GM12878 (cell line): ENCODE measurements around the gene DCK. TPM values are rescaled to one million over a fixed set of nuclear protein-coding genes. Genes with fewer than 3 reads are reported as not detected.

ENCODE experiments used
- ASH2L ChIP-seq: fragments of 300-600, 200-600 bp; sonication (generic); IDR thresholded peaks from 2 replicates; pipeline ENCODE4 v1.6.1; 2017; ENCODE audit warnings: low read depth, mild to moderate bottlenecking, borderline replicate concordance
- GABPA ChIP-seq: IDR thresholded peaks from 2 replicates; pipeline ENCODE4 v1.6.1; 2014; ENCODE audit warnings: antibody characterized with exemption, low read depth, mild to moderate bottlenecking, inconsistent platforms
- MEF2A ChIP-seq: IDR thresholded peaks from 2 replicates; pipeline ENCODE4 v1.6.1; 2011; ENCODE audit warnings: low read depth, mild to moderate bottlenecking, low read length, moderate library complexity; ENCODE audit not compliant: insufficient read depth
- MXI1 ChIP-seq: fragments of 150-350 bp; IDR thresholded peaks from 2 replicates; pipeline ENCODE4 v1.6.1; 2011; ENCODE audit warnings: low read depth, mild to moderate bottlenecking, inconsistent platforms, low read length, improper control_type of control experiment
- MYC ChIP-seq: IDR thresholded peaks from 2 replicates; pipeline ENCODE4 v1.6.1; 2011; ENCODE audit warnings: mild to moderate bottlenecking, low read length, moderate library complexity, inconsistent platforms; ENCODE audit not compliant: insufficient read depth, insufficient replicate concordance, insufficient read length, severe bottlenecking
- POLR2A ChIP-seq: IDR thresholded peaks from 2 replicates; pipeline ENCODE4 v1.6.1; 2011; ENCODE audit warnings: low read depth, mild to moderate bottlenecking, low read length
- SMARCA5 ChIP-seq: fragments of 450-650 bp; IDR thresholded peaks from 2 replicates; pipeline ENCODE4 v1.6.1; 2017; ENCODE audit warnings: mild to moderate bottlenecking
- SP1 ChIP-seq: IDR thresholded peaks from one replicate; pipeline ENCODE4 v1.6.1; 2011; ENCODE audit warnings: low read depth, low read length
- SREBF1 ChIP-seq: IDR thresholded peaks from 2 replicates; pipeline ENCODE4 v1.6.1; 2012; ENCODE audit warnings: mild to moderate bottlenecking, low read length
- SUPT20H ChIP-seq: IDR thresholded peaks from 2 replicates; pipeline ENCODE4 v1.6.1; 2011; ENCODE audit warnings: low read depth, mild to moderate bottlenecking, low read length, moderate library complexity, borderline replicate concordance; ENCODE audit not compliant: control insufficient read depth
- TBL1XR1 ChIP-seq: IDR thresholded peaks from 2 replicates; pipeline ENCODE4 v1.6.1; 2012; ENCODE audit warnings: low read depth, low read length, improper control_type of control experiment
- ZNF24 ChIP-seq: fragments of 450-650 bp; IDR thresholded peaks from 2 replicates; pipeline ENCODE4 v1.6.1; 2017; ENCODE audit warnings: antibody characterized with exemption, mild to moderate bottlenecking
- polyA plus RNA-seq, 11 experiments: library from polyadenylated mRNA; depleted of rRNA in 4 of 11; unstranded in 6 of 11; stranded (reverse) in 5 of 11; fragments of >200 nt; fragmentation: Nextera tagmentation in 4 of 11; fragmentation: Illumina TruSeq in 1 of 11; extraction: Ambion mirVana in 4 of 11; extraction: Trizol in 1 of 11; gene quantifications; 1 replicate in 1 of 11; 2 replicates in 10 of 11; pipeline versions ENCODE4 v1.2.1 to v1.2.3, GENCODE V29; 2011 to 2016; ENCODE audit warnings: inconsistent platforms in 2 of 11, missing spikeins in 2 of 11, low read depth in 1 of 11
- total RNA-seq, 4 experiments: library from RNA; depleted of rRNA in 3 of 4; stranded (reverse); fragments of >200 nt in 3 of 4; fragmentation: Illumina TruSeq in 1 of 4; extraction: Trizol in 1 of 4; gene quantifications; 2 replicates each; pipeline versions ENCODE4 v1.2.1 to v1.2.3, GENCODE V29; 2013 to 2021
- TF ChIP-seq, protein P1 (sequence below): fragments of 450-650 bp; IDR thresholded peaks from 2 replicates; pipeline ENCODE4 v1.6.1; 2018; ENCODE audit warnings: borderline replicate concordance, mild to moderate bottlenecking; ENCODE audit not compliant: partially characterized antibody
- TF ChIP-seq, protein P2 (sequence below): fragments of 450-650 bp; IDR thresholded peaks from 2 replicates; pipeline ENCODE4 v1.6.1; 2017; ENCODE audit warnings: mild to moderate bottlenecking, moderate library complexity
- TF ChIP-seq, protein P3 (sequence below): fragments of 450-650 bp; IDR thresholded peaks from 2 replicates; pipeline ENCODE4 v1.6.1; 2017; ENCODE audit warnings: borderline replicate concordance

The DCK gene
- total and polyA plus RNA-seq, 10 of the 15 experiments (the other 5 are each of a cell fraction or from before 2014, with no cell fraction given), result 20.0 to 69.4 (median 26.2) TPM

DNA sequence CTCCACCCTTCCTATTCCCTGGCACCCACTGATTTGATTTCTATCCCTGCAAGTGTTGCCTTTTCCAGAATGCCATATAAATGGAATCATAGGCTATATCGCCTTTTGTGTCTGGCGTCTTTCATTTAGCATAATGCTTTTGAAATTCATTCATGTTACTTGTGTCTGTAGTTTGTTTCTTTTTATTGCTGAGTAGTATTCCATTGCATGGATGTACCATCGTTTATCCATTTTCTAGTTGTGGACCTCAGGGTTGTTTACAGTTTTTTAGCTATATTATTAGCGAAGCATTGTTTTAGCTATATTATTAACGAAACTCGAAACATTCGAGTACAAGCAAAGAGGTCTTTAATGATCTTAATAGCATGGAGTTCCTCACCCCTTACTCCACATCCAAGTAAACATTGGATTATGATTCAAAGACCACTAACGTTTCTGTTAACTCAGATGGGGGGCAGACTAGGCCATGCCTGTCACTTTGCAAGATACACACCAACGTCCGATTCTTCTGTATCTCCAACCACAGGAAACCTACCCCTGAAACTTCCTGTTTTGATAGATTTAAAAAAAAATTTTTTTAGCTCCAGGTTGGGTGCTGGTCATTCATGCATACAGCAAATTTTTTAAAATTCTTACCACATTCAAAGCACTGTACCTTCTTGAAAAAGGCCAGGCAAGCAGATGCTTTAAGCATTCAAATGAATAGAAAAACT lies 1.1 kb downstream of the DCK start (continued):
- TF ChIP-seq, protein P1, sequence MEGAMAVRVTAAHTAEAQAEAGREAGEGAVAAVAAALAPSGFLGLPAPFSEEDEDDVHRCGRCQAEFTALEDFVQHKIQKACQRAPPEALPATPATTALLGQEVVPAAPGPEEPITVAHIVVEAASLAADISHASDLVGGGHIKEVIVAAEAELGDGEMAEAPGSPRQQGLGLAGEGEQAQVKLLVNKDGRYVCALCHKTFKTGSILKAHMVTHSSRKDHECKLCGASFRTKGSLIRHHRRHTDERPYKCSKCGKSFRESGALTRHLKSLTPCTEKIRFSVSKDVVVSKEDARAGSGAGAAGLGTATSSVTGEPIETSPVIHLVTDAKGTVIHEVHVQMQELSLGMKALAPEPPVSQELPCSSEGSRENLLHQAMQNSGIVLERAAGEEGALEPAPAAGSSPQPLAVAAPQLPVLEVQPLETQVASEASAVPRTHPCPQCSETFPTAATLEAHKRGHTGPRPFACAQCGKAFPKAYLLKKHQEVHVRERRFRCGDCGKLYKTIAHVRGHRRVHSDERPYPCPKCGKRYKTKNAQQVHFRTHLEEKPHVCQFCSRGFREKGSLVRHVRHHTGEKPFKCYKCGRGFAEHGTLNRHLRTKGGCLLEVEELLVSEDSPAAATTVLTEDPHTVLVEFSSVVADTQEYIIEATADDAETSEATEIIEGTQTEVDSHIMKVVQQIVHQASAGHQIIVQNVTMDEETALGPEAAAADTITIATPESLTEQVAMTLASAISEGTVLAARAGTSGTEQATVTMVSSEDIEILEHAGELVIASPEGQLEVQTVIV, result no peak
- no peak for TF ChIP-seq POLR2A
- TF ChIP-seq ZNF24, result no peak
- TF ChIP-seq SMARCA5, result no peak
- TF ChIP-seq, protein P2, sequence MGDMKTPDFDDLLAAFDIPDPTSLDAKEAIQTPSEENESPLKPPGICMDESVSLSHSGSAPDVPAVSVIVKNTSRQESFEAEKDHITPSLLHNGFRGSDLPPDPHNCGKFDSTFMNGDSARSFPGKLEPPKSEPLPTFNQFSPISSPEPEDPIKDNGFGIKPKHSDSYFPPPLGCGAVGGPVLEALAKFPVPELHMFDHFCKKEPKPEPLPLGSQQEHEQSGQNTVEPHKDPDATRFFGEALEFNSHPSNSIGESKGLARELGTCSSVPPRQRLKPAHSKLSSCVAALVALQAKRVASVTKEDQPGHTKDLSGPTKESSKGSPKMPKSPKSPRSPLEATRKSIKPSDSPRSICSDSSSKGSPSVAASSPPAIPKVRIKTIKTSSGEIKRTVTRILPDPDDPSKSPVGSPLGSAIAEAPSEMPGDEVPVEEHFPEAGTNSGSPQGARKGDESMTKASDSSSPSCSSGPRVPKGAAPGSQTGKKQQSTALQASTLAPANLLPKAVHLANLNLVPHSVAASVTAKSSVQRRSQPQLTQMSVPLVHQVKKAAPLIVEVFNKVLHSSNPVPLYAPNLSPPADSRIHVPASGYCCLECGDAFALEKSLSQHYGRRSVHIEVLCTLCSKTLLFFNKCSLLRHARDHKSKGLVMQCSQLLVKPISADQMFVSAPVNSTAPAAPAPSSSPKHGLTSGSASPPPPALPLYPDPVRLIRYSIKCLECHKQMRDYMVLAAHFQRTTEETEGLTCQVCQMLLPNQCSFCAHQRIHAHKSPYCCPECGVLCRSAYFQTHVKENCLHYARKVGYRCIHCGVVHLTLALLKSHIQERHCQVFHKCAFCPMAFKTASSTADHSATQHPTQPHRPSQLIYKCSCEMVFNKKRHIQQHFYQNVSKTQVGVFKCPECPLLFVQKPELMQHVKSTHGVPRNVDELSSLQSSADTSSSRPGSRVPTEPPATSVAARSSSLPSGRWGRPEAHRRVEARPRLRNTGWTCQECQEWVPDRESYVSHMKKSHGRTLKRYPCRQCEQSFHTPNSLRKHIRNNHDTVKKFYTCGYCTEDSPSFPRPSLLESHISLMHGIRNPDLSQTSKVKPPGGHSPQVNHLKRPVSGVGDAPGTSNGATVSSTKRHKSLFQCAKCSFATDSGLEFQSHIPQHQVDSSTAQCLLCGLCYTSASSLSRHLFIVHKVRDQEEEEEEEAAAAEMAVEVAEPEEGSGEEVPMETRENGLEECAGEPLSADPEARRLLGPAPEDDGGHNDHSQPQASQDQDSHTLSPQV, result no peak
- 0 out of 2 replicates have a peak, but pooled peaks have one; percentile 40 for TF ChIP-seq MEF2A
- no peak for TF ChIP-seq ASH2L
- TF ChIP-seq, protein P3, sequence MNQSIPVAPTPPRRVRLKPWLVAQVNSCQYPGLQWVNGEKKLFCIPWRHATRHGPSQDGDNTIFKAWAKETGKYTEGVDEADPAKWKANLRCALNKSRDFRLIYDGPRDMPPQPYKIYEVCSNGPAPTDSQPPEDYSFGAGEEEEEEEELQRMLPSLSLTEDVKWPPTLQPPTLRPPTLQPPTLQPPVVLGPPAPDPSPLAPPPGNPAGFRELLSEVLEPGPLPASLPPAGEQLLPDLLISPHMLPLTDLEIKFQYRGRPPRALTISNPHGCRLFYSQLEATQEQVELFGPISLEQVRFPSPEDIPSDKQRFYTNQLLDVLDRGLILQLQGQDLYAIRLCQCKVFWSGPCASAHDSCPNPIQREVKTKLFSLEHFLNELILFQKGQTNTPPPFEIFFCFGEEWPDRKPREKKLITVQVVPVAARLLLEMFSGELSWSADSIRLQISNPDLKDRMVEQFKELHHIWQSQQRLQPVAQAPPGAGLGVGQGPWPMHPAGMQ, result no peak
- TF ChIP-seq TBL1XR1, result peak; percentile 48; the same call in 1 of the 2 replicates
- TF ChIP-seq SUPT20H, result no peak
- no peak for TF ChIP-seq SP1
- TF ChIP-seq MXI1, result no peak
- no peak for TF ChIP-seq SREBF1
- TF ChIP-seq GABPA, result peak; percentile 69; the same call in 1 of the 2 replicates
- TF ChIP-seq MYC, result no peak
